SK-MEL-5 (cell line): Measurements from ENCODE around the gene IL1RL2. TPM values are rescaled to one million over a fixed set of nuclear protein-coding genes. Genes with fewer than 3 reads are reported as not detected.
A peak's percentile ranks its signal among the peaks of the same experiment; 100 is the strongest.

Experiments used
- DNase-seq: peaks from one replicate; pipeline ENCODE4 v3.0.0-alpha.2; 2016; ENCODE audit warnings: low read depth, low spot score
- in situ Hi-C: cut with HindIII; loops from 2 replicates; pipeline ENCODE4 v1.10.0; 2016; ENCODE audit warnings: low sequenced_read_pairs, high pct_unique_total_duplicates, low pct_unique_long_range_greater_than_20kb
- total RNA-seq: library from RNA; depleted of rRNA; stranded (reverse); fragments of >200 nt; shearing (Covaris generic); gene quantifications from 2 replicates; pipeline ENCODE4 v1.2.3, GENCODE V29; 2014

The IL1RL2 gene
- total RNA-seq, 1 experiment from 2014 or later = not detected

DNA sequence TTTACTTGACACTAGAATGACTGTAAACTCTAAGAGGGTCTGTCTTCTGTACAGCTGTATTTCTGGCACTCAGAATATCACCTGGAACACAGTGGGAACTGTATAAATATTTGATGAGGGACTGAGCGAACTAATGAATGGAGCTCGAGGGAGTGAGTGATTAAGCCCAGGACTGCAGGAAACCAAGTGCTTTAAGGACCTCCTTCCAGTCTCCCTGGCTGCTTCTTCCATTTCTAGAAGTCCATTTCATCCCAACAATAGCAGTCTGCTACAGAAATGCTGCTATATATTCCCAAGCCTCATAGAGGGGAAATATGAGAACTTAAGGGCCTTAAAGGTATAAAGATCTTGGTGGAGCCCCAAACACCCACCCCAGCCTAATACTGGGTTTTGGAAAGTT, 2.8 kb upstream of the IL1RL2 start:
- in situ Hi-C loops = no loop called here
- DNase-seq = no peak

DNA sequence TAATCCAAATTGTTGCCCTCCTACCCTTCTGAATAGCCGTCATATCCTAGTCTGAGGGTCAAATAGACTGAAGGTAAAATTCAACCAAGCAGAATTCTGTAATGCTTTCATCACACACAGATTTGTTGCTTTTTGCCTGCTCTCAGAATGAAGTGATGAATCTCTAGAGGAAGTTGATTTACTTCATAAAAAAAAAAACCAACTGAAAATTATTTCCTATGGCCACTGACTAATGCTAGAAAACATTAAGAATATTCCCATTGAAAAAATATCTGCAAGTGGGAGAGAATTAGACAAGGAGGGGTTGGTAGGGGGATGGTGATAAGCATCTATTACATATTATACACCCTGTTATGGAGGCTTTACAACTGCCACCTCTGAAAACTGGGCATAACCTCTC, 2.3 kb upstream of the IL1RL2 start:
- no peak for DNase-seq
- in situ Hi-C loops = no loop called here

DNA sequence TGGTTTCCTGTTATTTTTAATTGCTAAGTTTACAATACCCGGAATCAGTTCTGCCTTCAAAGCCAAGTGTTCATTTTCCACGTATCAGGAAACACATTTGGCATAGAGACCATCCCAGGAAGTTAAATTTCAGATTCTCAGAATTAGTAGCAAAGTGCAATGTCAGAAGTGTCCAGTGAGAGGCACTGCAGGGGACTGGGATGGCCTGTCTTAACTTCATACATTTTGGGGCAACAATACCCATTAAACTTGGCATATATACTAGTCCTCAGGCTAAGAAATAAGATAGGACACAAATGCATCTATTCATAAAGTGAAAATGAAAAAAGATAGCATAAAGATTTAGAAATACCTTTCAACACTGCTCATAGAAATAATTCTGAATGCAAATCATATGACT, 1.5 kb upstream of the IL1RL2 start:
- in situ Hi-C loops = no loop called here
- peak; percentile 20 for DNase-seq

DNA sequence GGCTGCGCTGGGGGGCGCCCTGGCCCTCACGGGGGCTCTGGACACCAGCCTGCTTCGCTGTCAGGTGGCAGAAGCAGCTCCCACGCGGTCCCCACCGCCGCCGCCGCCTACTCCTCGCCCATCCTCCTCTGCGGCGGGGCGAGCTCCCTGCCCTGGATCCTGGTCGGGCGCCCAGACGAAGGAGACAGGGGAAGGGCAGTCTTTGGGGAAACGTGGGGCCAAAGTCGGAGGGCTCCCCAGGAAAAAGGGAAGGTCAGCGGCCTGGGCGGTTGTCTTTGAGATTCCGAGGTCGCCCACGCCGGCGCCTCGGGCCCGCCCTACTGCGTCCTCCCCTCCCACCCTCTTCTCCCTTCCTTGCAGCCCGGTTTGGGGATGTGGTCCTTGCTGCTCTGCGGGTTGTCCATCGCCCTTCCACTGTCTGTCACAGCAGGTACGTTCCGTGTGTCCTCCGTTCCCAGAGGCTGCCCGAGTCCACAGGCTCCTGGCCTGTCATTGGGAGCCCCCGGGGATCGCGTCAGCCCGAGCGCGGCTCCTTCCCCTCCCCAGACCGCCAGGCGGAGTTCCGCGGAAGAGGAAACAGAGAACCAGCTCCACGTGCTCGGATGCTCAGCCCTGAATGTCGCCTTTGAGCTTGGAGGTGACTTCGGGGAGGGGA, 800 bp downstream of the IL1RL2 start:
- in situ Hi-C loops = no loop called here
- no peak for DNase-seq

DNA sequence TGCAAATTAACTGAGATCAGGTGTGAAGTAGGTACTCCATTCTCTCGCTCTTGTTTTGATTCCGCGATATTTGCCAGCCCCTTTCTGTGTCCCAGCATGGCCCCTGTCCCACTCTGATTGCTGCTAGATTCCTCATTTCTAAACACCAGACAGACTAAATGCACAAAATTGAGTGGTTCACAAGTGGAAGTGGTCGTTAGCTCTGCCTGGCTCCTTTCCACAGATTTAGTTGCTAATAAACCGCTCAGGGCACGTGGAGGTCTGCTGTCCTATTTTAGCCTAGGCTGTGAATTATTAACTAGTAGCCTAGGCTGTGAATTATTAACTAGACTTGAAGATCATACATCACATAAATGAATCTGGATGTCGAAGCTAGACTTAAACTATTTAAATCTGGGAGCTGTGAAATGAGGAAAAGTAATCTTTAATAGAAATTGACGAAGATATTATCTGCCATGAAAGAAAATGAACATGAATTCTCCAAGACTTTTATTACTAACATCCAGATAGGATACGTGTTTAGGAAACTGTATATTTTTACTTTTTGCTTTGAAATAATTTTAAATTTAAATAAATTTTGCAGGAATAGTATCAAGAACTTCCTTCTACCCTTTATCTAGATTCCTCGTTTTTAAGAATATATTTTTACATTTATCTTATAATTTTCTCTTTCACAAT, 3.7 kb downstream of the IL1RL2 start:
- in situ Hi-C loops = no loop called here
- no peak for DNase-seq

DNA sequence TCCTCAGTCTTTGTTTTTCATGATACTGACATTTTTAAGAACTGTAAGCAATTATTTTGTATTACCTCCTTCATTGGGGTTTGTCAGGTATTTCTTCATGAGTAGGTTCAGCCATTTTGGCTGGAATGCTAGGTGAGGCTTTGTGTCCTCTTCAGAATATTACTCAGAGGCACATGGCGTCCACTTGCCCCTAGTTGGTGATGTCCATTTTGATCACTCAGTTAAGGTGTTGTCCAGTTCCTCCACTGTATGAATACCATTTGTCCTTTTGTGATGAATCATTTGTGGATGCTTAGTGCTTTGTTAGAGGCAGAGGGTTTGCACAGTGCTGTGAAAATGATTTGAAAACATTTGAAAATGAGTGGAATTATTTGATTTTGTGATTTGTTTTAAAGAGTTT, 4.7 kb downstream of the IL1RL2 start:
- in situ Hi-C loops = no loop called here
- DNase-seq = no peak

DNA sequence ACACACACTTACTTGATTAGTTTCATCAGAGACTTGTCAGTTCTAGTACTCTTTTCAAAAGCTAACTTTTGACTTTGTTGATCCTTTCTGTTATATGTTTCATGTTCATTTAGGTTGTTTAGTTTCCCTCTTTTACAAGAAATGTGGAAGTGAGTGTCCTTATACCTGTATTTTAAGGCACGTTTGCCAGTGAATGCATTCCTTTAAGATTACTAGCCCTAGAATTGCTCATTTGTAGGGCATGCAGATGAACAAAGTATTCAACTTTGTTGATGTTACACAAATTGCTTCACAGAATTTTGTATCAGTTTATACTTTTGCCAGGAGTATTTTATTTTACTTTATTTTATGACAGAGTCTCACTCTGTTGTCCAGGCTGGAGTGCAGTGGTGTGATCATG, 6.3 kb downstream of the IL1RL2 start:
- in situ Hi-C loops = no loop called here
- DNase-seq = no peak

DNA sequence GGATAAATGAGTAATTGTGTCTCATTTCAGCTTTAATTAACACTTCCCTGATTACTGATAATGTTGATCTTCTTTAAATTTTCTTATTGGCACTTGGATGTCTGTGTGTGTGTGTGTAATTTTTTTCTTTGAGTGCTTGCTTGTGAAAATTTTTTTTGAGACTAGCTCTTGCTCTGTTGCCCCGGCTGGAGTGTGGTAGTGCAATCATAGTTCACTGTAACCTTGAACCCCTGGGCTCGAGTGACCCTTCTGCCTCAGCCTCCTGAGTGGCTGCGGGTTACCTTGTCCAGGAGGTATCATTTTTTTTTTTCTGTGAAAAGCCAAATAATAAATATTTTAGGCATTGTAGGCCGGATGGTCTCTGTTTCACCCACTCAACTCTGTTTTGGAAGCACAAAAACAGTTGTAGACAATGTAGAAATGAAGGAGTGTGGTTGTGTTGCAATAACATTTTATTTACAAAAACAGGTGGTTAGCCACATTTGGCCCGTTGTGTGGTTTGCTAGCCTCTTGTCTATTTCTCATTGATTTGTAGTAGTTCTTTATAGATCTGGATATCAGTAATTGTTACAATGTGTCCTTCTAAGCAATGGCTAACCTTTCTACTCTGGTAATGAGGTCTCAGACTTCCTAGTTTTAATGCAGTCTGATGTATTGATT, 7.9 kb downstream of the IL1RL2 start:
- in situ Hi-C loops = no loop called here
- no peak for DNase-seq

DNA sequence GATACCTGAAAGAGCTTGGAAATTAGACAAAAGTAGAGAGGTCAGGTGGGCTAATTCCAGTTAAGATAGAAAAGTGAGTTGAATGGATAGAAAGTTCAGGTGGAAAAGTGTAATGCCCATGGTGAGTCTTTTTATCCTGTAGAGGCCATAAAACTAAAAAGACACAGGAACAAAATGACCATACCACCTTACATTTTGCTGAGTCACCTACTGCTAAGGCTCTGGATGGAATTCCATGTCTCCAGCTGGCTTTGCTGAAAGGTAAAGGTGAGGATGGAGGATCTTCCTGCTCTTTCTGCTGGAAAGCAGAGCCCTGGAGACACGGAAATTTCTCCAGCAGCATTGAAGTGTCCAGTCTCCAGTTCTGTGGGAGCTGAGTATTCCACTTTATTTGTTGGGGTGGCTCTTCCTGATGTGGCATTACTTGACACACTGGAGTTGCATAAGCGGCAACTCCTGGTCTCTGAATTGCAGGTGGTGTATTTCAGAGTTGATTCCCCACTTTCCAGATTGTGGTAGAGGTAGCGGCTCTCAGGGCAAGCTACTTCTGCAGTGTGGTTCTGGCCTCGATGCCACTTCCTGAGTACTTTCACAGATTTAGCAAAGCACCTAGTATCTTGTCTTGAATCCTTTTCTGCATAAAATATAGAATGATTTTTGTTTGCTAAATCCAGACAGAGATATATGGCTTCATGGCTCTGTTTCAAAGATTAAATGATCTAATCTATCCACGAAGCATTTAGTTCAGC, 10.7 kb downstream of the IL1RL2 start:
- DNase-seq = no peak
- in situ Hi-C loops = no loop called here

DNA sequence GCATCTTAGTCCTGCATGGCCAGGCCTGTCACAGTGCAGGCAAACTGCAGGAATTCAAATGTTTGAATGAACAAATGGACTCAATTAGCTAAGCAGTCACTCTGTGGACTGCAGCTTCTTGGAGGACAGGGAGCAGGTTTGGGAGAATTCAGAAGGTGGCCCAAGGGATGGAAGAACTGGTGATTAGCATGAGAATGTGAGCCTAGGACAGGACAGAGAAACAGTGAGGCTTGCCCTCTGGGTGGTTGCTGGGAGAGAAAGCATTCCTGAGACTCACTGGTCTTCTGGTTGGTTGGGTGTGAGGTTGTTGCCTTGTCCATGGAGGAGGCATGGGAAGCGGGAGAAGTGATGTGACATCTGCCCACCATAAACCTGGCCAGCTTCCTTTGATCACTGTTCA, 13.7 kb downstream of the IL1RL2 start:
- no peak for DNase-seq
- in situ Hi-C loops = no loop called here

DNA sequence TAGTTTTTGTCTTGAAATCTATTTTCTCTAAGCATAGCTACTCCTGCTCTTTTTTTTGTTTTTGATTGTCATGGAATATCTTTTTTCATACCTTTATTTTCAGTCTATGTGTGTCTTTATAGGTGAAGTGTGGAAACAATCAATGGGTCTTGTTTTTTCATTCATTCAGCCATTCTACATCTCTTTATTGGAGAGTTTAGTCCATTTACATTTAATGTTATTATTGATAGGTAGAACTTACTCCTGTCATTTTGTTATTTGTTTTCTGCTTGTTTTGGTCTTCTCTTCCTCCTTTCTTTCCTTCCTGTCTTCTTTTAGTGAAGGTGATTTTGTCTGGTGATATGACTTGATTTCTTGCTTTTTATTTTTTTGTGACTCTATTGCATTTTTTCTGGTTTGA, 17.8 kb downstream of the IL1RL2 start:
- in situ Hi-C loops = no loop called here
- no peak for DNase-seq

DNA sequence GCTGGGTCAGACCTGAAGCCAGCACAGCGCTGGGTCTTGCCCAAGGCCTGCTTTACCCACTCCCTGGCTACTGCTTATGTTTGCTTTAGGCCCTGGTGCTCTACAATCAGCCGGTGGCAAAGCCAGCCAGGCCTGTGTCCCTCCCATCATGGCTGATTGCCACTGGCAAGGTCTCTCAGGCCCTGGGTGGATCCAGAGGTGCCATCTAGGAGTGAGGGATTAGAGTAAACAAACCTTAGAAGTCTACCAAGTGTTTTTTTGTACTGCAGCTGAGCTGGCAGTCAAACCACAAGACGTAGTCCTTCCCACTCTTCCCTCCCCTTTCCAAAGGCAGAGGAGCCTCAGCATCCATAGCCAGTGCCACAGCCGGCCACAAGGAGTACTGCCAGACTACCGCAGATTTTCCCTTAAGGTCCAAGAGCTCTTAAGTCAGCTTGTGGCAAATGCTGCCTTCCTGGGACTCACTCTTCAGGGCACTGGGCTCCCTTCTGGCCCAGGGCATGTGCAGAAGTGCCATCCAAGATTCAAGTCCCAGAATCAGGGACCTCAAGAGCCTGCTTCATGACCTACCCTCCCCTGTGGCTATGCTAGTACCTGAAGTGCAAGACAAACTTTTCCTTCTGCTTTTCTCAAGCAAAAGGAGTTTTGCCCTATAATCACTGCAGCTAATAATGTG, 20.0 kb downstream of the IL1RL2 start:
- DNase-seq = peak; percentile 22
- in situ Hi-C loops = no loop called here

DNA sequence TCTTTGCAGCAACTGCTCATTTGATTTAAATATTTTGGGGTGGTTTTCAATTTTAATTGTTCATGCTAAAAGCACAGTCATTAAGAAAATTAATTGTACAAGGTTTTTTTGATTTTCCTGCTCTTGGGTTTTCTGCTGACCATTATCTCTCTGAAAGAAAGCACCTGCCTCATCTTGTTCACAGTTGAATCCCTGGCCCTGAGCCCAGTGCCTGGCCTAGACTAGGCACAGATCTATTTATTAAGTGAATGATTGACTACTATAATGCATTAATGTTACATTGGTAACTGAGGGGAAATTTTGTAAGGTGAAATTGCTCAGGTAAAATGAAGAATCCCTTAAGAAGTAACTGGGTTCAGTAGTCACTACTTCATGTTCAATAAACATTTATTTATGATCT, 22.0 kb downstream of the IL1RL2 start:
- no peak for DNase-seq
- in situ Hi-C loops = no loop called here

DNA sequence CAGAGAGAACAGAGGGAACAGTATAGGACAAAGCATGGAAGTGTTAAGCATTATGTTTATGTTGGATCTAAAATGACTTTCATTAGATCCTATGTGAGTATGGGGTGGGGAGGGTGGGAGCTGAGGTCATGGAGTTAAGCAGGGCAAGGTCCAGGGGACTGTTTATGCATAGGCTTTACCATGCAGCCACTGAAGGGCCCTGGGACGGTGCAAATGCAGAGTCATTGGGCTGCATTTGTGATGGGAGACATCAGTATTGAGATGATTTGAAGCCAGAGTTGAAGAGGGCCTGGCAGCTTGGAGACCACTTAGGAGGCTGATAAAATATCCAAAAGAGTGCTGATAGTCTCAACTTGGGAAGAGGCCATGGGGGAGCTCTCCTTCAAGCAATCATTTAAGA, 22.7 kb downstream of the IL1RL2 start:
- DNase-seq = no peak
- in situ Hi-C loops = no loop called here

DNA sequence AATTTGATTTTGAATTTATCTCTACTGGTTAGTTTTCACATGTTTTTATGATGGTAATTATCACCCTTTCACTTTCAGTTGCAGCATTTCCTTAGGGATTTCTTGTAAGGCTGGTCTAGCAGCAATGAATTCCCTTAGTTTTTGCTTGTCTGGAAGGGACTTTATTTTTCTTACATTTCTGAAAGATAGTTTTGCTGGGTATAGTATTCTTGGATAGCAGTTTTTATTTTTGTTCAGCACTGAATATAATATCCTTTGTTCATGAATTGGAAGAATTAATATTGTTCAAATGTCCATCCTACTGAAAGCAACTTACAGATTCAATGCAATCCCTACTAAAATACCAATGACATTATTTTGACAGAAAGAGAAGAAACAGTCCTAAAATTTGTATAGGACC, 30.2 kb downstream of the IL1RL2 start:
- in situ Hi-C loops = no loop called here
- no peak for DNase-seq

DNA sequence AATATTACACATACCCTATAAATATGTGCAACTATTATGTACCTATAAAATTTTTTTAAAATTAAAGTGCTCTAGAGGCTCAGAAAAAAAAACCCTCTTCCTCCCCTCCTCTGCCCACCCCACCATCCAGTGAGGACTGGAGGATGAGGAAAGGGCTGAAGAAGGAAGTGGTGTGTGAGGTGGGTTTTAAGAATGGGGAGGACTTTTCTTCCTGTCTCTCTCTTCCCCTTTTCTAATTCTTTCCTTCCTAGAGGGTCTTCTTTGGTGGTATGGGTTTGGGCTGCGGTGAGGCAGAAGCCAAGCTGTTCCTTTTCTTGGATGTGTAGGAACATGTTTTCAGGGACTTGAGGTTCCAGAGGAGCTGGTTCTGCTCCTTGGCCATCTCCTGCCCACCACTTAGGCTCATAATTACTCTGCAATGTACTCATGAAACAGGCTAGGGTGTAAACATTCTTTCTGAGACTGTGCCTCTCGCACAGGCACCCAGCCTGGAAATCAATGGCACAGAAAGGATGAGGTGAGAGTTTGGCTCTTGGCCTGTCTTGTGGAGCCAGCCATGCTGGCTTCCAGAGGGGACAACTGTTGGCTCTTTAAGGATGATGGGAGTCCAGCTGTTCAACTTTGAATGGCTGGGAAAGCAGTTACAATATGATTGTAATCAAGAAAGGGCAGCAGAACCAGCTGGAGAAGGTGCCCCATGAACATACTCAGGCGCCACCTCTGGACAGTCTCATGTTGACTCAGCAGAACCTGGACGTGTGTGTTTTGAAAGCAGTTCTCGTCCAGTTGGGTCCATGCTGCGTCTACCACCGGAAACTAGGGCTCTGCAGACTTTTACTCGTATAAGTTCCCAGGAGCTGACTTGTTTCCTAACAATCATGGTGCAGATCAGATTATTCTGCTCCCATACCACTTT, 38.3 kb downstream of the IL1RL2 start:
- DNase-seq = no peak
- in situ Hi-C loops = no loop called here

DNA sequence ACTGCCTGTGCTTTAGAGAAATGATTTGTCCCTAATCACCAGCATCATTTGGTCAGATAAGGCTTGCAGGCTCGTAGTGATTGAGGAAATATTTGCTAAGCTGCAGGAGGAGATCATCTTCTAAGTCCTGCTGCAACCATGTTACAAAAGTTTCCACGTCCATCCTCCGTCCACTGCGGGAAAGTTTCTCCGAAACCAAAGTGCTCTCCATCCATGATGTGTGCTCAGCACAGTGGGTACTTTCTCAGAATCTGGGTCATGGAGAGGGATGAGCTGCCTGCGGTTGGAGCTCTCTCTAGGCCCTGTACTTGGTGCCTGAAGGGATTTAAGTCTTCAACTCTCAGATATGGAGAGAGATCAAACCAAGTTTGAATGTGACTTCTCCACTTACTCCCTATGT, 39.3 kb downstream of the IL1RL2 start:
- in situ Hi-C loops = no loop called here
- DNase-seq = no peak
